ENCODE data around the gene MACROD2. TPM values are rescaled to one million over a fixed set of nuclear protein-coding genes. Genes with fewer than 3 reads are reported as not detected.

MACROD2 gene
- total RNA-seq, 1 donor from 2014 or later: 0.23 TPM

DNA sequence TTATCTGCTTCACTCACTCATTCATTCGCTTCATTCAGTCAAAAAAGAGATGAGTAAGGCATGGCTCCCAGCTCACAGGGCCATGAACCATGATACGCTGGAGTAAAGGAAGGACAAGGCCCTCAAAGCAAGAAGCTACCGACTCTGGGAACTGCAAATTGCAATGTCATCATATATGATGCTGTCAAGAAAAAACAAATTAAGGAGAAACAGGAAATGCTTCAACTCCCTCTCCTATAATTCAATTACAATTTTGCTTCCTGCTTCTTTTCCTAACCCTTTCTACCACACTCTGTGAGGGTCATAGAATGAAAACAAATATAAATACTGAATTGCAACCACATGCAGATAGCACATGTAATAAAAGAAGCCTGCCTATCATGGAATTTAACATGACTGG, 1067.8 kb downstream of the MACROD2 start:
- DNase-seq (ENCODE audit: low read depth): no peak
- TF ChIP-seq, protein P1, sequence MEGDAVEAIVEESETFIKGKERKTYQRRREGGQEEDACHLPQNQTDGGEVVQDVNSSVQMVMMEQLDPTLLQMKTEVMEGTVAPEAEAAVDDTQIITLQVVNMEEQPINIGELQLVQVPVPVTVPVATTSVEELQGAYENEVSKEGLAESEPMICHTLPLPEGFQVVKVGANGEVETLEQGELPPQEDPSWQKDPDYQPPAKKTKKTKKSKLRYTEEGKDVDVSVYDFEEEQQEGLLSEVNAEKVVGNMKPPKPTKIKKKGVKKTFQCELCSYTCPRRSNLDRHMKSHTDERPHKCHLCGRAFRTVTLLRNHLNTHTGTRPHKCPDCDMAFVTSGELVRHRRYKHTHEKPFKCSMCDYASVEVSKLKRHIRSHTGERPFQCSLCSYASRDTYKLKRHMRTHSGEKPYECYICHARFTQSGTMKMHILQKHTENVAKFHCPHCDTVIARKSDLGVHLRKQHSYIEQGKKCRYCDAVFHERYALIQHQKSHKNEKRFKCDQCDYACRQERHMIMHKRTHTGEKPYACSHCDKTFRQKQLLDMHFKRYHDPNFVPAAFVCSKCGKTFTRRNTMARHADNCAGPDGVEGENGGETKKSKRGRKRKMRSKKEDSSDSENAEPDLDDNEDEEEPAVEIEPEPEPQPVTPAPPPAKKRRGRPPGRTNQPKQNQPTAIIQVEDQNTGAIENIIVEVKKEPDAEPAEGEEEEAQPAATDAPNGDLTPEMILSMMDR (conservative IDR thresholded peaks at IDR 0.05; ENCODE audit: low read depth, low read length): no peak
- no peak overlapping the region for H3K4me3 ChIP-seq (ENCODE audit: low read depth, low read length)

- TF ChIP-seq, protein P1 (conservative IDR thresholded peaks at IDR 0.05; ENCODE audit: low read depth, low read length): no peak
- no peak overlapping the region for H3K4me3 ChIP-seq (ENCODE audit: low read depth, low read length)
- no peak for DNase-seq (ENCODE audit: low read depth)
Measured at GRCh38 chr20:15064741-15065140, 1069.4 kb downstream of the MACROD2 start.

GRCh38 chr20:15065794-15066193, 1070.5 kb downstream of the MACROD2 start:
- DNase-seq (ENCODE audit: low read depth): no peak
- TF ChIP-seq, protein P1 (conservative IDR thresholded peaks at IDR 0.05; ENCODE audit: low read depth, low read length): no peak
- no peak overlapping the region for H3K4me3 ChIP-seq (ENCODE audit: low read depth, low read length)

DNA sequence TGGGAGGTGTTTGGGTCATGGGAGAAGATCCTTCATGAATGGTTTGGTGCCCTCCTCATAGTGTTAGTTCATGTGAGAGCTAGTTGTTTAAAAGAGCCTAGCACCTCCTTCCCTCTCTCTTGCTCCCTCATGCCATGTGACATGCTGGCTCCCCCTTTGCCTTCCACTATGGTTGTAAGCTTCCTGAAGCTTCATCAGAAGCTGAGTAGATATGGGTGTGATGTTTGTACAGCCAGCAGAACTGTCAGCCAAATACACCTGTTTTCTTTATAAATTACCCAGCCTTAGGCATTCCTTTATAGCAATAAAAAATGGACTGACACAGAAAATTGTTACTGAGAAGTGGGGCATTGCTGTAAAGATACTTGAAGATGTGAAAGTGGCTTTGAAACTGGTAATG, 1073.2 kb downstream of the MACROD2 start:
- TF ChIP-seq, protein P1 (conservative IDR thresholded peaks at IDR 0.05; ENCODE audit: low read depth, low read length): no peak
- DNase-seq (ENCODE audit: low read depth): no peak
- no peak overlapping the region for H3K4me3 ChIP-seq (ENCODE audit: low read depth, low read length)

DNA sequence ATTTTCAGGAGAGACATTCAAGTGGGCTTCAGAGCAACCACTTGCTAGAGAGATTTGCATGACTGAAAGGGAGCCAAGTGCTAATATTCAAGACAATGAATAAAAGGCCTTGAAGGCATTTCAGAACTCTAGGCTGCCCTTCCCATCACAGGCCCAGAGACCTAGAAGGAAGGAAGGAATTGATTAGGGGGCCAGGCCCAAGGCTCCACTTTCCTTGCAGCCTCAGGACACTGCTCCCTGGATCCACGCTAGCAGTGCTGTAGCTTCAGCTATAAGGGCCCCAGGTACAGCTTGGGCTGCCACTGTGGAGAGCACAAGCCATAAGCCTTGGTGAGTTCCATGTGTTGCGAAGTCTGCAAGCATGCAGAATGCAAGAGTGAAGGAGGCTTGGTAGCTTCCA, 1074.0 kb downstream of the MACROD2 start:
- DNase-seq (ENCODE audit: low read depth): no peak
- H3K4me3 ChIP-seq (ENCODE audit: low read depth, low read length): no peak overlapping the region
- TF ChIP-seq, protein P1 (conservative IDR thresholded peaks at IDR 0.05; ENCODE audit: low read depth, low read length): no peak

GRCh38 chr20:15071085-15071808, 1075.9 kb downstream of the MACROD2 start:
- no peak overlapping the region for H3K4me3 ChIP-seq (ENCODE audit: low read depth, low read length)
- TF ChIP-seq, protein P1 (conservative IDR thresholded peaks at IDR 0.05; ENCODE audit: low read depth, low read length): no peak
- no peak for DNase-seq (ENCODE audit: low read depth)

DNA sequence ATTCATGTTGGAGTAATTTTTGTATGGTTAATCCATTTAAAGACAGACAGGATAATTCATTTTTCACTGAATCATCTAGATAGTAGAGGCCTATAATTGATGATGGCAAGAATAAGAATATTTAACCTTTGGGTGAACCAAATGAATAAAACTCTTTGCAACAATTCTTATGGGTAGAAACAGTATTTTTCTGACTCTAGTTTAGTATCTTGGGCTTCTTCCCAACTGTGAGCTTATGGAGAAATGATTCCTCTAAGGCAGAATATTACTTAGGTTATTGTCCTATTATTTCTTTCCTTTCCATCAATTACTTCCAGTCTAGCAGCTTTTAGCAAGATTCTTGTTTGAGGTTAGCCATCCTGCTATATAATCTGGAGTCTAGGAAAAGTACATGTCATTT, 1077.0 kb downstream of the MACROD2 start:
- TF ChIP-seq, protein P1 (conservative IDR thresholded peaks at IDR 0.05; ENCODE audit: low read depth, low read length): no peak
- H3K4me3 ChIP-seq (ENCODE audit: low read depth, low read length): no peak overlapping the region

More for the DNA sequence above, 1077.0 kb downstream of the MACROD2 start:
- no peak for DNase-seq (ENCODE audit: low read depth)

Measured in epithelial cell of proximal tubule (primary cell).